ENCODE results near the gene STON1.

DNA sequence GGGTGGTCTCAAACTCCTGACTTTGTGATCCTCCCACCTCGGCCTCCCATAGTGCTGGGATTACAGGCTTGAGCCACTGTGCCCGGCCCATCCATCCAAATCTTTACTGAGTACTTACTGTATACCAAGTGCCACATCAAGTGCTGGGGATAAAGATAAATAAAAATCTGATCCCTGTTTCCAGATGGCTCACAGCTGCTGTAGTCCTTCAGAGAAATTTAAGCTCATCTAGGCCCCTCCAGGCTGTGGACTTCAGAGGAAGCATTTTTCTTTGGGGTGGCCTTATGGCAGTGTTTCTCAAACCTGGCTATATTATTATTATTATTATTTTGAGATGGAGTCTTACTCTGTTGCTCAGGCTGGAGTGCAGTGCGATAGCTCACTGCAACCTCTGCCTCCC lies 54.0 kb downstream of the STON1 start:
- TF ChIP-seq JUNB (IDR thresholded peaks at IDR 0.05) (no peak), CHD2 (IDR thresholded peaks at IDR 0.05; ENCODE audit: low read length, partially characterized antibody) (no peak), RNF2 (IDR thresholded peaks at IDR 0.05; ENCODE audit: borderline replicate concordance, low read depth) (no peak), MYC (IDR thresholded peaks at IDR 0.05; ENCODE audit: borderline replicate concordance, low read length) (no peak), POLR2AphosphoS2 (conservative IDR thresholded peaks at IDR 0.05; ENCODE audit: low read length) (no peak), ESRRA (IDR thresholded peaks at IDR 0.05; ENCODE audit: borderline replicate concordance, low read length) (no peak), HOXA7 (CRISPR knock-in tag; IDR thresholded peaks at IDR 0.05) (no peak), POLR2A (IDR thresholded peaks at IDR 0.05; ENCODE audit: low read length) (no peak), JUN (IDR thresholded peaks at IDR 0.05) (no peak), BHLHE40 (IDR thresholded peaks at IDR 0.05; ENCODE audit: low read depth, low read length) (no peak)
- TF ChIP-seq, protein P1, sequence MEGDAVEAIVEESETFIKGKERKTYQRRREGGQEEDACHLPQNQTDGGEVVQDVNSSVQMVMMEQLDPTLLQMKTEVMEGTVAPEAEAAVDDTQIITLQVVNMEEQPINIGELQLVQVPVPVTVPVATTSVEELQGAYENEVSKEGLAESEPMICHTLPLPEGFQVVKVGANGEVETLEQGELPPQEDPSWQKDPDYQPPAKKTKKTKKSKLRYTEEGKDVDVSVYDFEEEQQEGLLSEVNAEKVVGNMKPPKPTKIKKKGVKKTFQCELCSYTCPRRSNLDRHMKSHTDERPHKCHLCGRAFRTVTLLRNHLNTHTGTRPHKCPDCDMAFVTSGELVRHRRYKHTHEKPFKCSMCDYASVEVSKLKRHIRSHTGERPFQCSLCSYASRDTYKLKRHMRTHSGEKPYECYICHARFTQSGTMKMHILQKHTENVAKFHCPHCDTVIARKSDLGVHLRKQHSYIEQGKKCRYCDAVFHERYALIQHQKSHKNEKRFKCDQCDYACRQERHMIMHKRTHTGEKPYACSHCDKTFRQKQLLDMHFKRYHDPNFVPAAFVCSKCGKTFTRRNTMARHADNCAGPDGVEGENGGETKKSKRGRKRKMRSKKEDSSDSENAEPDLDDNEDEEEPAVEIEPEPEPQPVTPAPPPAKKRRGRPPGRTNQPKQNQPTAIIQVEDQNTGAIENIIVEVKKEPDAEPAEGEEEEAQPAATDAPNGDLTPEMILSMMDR (IDR thresholded peaks at IDR 0.05) = no peak
- TF ChIP-seq, protein P2, sequence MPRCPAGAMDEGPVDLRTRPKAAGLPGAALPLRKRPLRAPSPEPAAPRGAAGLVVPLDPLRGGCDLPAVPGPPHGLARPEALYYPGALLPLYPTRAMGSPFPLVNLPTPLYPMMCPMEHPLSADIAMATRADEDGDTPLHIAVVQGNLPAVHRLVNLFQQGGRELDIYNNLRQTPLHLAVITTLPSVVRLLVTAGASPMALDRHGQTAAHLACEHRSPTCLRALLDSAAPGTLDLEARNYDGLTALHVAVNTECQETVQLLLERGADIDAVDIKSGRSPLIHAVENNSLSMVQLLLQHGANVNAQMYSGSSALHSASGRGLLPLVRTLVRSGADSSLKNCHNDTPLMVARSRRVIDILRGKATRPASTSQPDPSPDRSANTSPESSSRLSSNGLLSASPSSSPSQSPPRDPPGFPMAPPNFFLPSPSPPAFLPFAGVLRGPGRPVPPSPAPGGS (IDR thresholded peaks at IDR 0.05) = no peak
- TF ChIP-seq, protein P3, sequence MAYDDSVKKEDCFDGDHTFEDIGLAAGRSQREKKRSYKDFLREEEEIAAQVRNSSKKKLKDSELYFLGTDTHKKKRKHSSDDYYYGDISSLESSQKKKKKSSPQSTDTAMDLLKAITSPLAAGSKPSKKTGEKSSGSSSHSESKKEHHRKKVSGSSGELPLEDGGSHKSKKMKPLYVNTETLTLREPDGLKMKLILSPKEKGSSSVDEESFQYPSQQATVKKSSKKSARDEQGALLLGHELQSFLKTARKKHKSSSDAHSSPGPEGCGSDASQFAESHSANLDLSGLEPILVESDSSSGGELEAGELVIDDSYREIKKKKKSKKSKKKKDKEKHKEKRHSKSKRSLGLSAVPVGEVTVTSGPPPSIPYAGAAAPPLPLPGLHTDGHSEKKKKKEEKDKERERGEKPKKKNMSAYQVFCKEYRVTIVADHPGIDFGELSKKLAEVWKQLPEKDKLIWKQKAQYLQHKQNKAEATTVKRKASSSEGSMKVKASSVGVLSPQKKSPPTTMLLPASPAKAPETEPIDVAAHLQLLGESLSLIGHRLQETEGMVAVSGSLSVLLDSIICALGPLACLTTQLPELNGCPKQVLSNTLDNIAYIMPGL (CRISPR knock-in tag; IDR thresholded peaks at IDR 0.05; ENCODE audit: borderline replicate concordance) = no peak
- TF ChIP-seq, protein P4, sequence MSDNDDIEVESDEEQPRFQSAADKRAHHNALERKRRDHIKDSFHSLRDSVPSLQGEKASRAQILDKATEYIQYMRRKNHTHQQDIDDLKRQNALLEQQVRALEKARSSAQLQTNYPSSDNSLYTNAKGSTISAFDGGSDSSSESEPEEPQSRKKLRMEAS (IDR thresholded peaks at IDR 0.05) = no peak
